IMR-90 (cell line): ENCODE results near the gene DYSF.

Experiments used
- BHLHE40 ChIP-seq: fragments of 150-350 bp; IDR thresholded peaks from 2 replicates; pipeline ENCODE4 v1.6.1; 2016; ENCODE audit warnings: mild to moderate bottlenecking, low read depth, low read length
- CEBPB ChIP-seq: IDR thresholded peaks from 2 replicates; pipeline ENCODE4 v1.6.1; 2012; ENCODE audit warnings: low read depth, low read length, improper control_type of control experiment
- CHD1 ChIP-seq: IDR thresholded peaks from 2 replicates; pipeline ENCODE4 v1.6.1; 2012; ENCODE audit warnings: low read depth, low read length, improper control_type of control experiment
- CTCF ChIP-seq: conservative IDR thresholded peaks from 2 replicates; pipeline ENCODE4 v1.5.1; 2012; ENCODE audit warnings: mild to moderate bottlenecking, low read depth, low read length, improper control_type of control experiment
- ELK1 ChIP-seq: fragments of 150-350 bp; IDR thresholded peaks from 2 replicates; pipeline ENCODE4 v1.6.1; 2016; ENCODE audit warnings: low read depth, mild to moderate bottlenecking, low read length, moderate library complexity, borderline replicate concordance
- MAFK ChIP-seq: IDR thresholded peaks from 2 replicates; pipeline ENCODE4 v1.6.1; 2012; ENCODE audit warnings: low read depth, low read length, improper control_type of control experiment
- MAZ ChIP-seq: IDR thresholded peaks from 2 replicates; pipeline ENCODE4 v1.6.1; 2012; ENCODE audit warnings: low read depth, mild to moderate bottlenecking, low read length, improper control_type of control experiment, moderate library complexity, borderline replicate concordance
- MXI1 ChIP-seq: IDR thresholded peaks from 2 replicates; pipeline ENCODE4 v1.6.1; 2012; ENCODE audit warnings: low read depth, mild to moderate bottlenecking, low read length, moderate library complexity, borderline replicate concordance
- NFE2L2 ChIP-seq: fragments of 150-350 bp; IDR thresholded peaks from 2 replicates; pipeline ENCODE4 v1.6.1; 2016; ENCODE audit warnings: low read depth, mild to moderate bottlenecking, low read length
- POLR2A ChIP-seq: IDR thresholded peaks from 2 replicates; pipeline ENCODE4 v1.6.1; 2012; ENCODE audit warnings: mild to moderate bottlenecking, low read depth, low read length
- RAD21 ChIP-seq: IDR thresholded peaks from 2 replicates; pipeline ENCODE4 v1.6.1; 2012; ENCODE audit warnings: low read length, improper control_type of control experiment
- RCOR1 ChIP-seq: IDR thresholded peaks from 2 replicates; pipeline ENCODE4 v1.6.1; 2012; ENCODE audit warnings: mild to moderate bottlenecking, low read length, improper control_type of control experiment; ENCODE audit not compliant: insufficient replicate concordance
- RFX5 ChIP-seq: IDR thresholded peaks from 2 replicates; pipeline ENCODE4 v1.8.0; 2012; ENCODE audit warnings: low read depth, mild to moderate bottlenecking, low read length, moderate library complexity
- SMC3 ChIP-seq: fragments of 150-350 bp; IDR thresholded peaks from 2 replicates; pipeline ENCODE4 v1.6.1; 2016; ENCODE audit warnings: low read depth, mild to moderate bottlenecking, antibody characterized with exemption, low read length, moderate library complexity

GRCh38 chr2:71662665-71663394 lies 209.5 kb downstream of the DYSF start:
- TF ChIP-seq CTCF (no peak), BHLHE40 (no peak), CEBPB (no peak), POLR2A (no peak), RCOR1 (no peak), MAFK (no peak), RFX5 (no peak), MXI1 (no peak), RAD21 (no peak), NFE2L2 (no peak), MAZ (no peak), ELK1 (no peak), CHD1 (no peak), SMC3 (no peak)
